ENCODE measurements around the gene DOCK7. TPM values are rescaled to one million over a fixed set of nuclear protein-coding genes. Genes with fewer than 3 reads are reported as not detected.

The DOCK7 gene
- total RNA-seq, 1 donor from 2014 or later, result 63.7 TPM

- H3K4me3 Mint-ChIP-seq, result no peak overlapping the region
- H3K27me3 Mint-ChIP-seq (ENCODE audit: low read depth), result no peaks in the 10 kb centered on the region
- no peaks in the 10 kb centered on the region for H3K9me3 Mint-ChIP-seq
- DNase-seq (ENCODE audit: low spot score in 2 of 2, unreplicated experiment in 2 of 2), result no peak
- peaks cover 30% of the 10 kb centered on the region for H3K36me3 Mint-ChIP-seq
- TF ChIP-seq, protein P1, sequence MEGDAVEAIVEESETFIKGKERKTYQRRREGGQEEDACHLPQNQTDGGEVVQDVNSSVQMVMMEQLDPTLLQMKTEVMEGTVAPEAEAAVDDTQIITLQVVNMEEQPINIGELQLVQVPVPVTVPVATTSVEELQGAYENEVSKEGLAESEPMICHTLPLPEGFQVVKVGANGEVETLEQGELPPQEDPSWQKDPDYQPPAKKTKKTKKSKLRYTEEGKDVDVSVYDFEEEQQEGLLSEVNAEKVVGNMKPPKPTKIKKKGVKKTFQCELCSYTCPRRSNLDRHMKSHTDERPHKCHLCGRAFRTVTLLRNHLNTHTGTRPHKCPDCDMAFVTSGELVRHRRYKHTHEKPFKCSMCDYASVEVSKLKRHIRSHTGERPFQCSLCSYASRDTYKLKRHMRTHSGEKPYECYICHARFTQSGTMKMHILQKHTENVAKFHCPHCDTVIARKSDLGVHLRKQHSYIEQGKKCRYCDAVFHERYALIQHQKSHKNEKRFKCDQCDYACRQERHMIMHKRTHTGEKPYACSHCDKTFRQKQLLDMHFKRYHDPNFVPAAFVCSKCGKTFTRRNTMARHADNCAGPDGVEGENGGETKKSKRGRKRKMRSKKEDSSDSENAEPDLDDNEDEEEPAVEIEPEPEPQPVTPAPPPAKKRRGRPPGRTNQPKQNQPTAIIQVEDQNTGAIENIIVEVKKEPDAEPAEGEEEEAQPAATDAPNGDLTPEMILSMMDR (IDR thresholded peaks at IDR 0.05; ENCODE audit: unreplicated experiment), result no peak
- H3K27ac Mint-ChIP-seq, result no peak overlapping the region
- no peaks in the 10 kb centered on the region for H3K4me1 Mint-ChIP-seq
Observed at GRCh38 chr1:62476525-62477219, 211.5 kb downstream of the DOCK7 start.

DNA sequence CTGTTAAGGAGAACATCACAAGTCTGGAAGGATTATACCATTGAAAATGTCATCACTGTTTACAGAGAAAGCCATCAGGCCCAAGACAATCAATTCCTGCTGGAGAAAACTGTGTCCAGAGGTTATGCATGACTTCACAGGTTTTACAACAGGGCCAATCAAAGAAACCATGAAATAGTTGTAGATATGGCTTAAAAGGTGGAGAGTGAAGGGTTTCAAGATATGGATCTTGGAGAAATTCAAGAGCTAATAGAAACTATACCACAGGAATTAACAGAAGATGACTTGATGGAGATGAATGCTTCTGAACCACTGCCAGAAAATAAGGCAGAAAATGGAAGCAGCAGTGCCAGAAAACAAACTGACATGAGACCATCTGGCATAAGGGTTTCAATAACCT is 221.1 kb downstream of the DOCK7 start:
- Mint-ChIP-seq H3K9me3 (peaks cover 41% of the 10 kb centered on the region), H3K36me3 (peaks cover 76% of the 10 kb centered on the region), H3K4me3 (no peak overlapping the region), H3K4me1 (no peaks in the 10 kb centered on the region), H3K27ac (no peak overlapping the region), H3K27me3 (ENCODE audit: low read depth) (no peaks in the 10 kb centered on the region)
- TF ChIP-seq, protein P1 (IDR thresholded peaks at IDR 0.05; ENCODE audit: unreplicated experiment), result no peak
- DNase-seq (ENCODE audit: low spot score in 2 of 2, unreplicated experiment in 2 of 2), result no peak

DNA sequence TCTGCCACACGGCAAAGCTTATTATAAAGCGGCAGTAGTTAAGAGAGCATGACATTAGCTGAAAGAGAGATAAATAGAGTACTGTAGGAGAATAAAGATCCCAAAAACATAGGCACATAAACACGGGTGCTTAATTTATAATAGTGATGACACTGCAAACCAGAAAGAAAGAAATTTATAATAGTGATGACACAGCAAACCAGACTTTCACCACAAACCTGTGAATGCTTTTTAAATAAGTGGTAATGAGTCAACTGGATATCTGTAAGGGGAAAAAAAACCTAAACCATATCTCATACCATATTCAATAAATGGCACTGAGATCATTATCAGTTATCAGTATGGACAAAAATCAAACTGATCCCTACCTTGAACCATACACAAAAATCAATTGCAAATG is 225.8 kb downstream of the DOCK7 start:
- Mint-ChIP-seq H3K36me3 (peaks cover 41% of the 10 kb centered on the region), H3K4me1 (no peaks in the 10 kb centered on the region), H3K27ac (no peak overlapping the region), H3K4me3 (no peak overlapping the region), H3K9me3 (peaks cover 14% of the 10 kb centered on the region), H3K27me3 (ENCODE audit: low read depth) (no peaks in the 10 kb centered on the region)
- TF ChIP-seq, protein P1 (IDR thresholded peaks at IDR 0.05; ENCODE audit: unreplicated experiment), result no peak
- DNase-seq (ENCODE audit: low spot score in 2 of 2, unreplicated experiment in 2 of 2), result no peak

DNA sequence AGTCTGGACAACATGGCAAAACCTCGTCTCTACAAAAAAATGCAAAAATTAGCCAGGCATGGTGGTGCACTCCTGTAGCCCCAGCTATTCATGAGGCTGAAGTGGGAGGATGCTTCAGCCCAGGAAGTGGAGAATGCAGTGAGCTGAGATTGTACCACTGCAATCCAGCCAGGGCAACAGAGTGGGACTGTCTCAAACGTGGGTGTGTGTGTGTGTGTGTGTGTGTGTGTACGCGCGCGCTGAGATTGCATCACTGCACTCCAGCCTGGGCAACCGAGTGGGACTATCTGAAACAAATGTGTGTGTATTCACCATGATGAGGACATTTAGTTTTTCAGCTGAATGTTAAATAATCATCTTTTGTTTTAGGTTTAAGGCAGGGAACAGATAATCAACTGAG is 230.2 kb downstream of the DOCK7 start:
- H3K9me3 Mint-ChIP-seq, result peaks cover 4% of the 10 kb centered on the region
- H3K36me3 Mint-ChIP-seq, result peaks cover 25% of the 10 kb centered on the region
- peaks cover 3% of the 10 kb centered on the region for H3K4me1 Mint-ChIP-seq
- no peak overlapping the region for H3K4me3 Mint-ChIP-seq
- no peak overlapping the region for H3K27ac Mint-ChIP-seq
- TF ChIP-seq, protein P1 (IDR thresholded peaks at IDR 0.05; ENCODE audit: unreplicated experiment), result no peak
- no peak for DNase-seq (ENCODE audit: low spot score in 2 of 2, unreplicated experiment in 2 of 2)
- H3K27me3 Mint-ChIP-seq (ENCODE audit: low read depth), result no peaks in the 10 kb centered on the region

- TF ChIP-seq, protein P1 (IDR thresholded peaks at IDR 0.05; ENCODE audit: unreplicated experiment), result no peak
- Mint-ChIP-seq H3K4me1 (peaks cover 3% of the 10 kb centered on the region), H3K36me3 (peaks cover 44% of the 10 kb centered on the region), H3K27me3 (ENCODE audit: low read depth) (no peaks in the 10 kb centered on the region), H3K27ac (no peak overlapping the region), H3K4me3 (no peak overlapping the region), H3K9me3 (no peaks in the 10 kb centered on the region)
- DNase-seq (ENCODE audit: low spot score in 2 of 2, unreplicated experiment in 2 of 2), result no peak
Observed at GRCh38 chr1:62452951-62453350, 235.2 kb downstream of the DOCK7 start.
